ENCODE measurements around the gene ZBTB7C. TPM values are rescaled to one million over a fixed set of nuclear protein-coding genes. Genes with fewer than 3 reads are reported as not detected.

The ZBTB7C gene
- total RNA-seq, 1 experiment from 2014 or later: 0.18 TPM

DNA sequence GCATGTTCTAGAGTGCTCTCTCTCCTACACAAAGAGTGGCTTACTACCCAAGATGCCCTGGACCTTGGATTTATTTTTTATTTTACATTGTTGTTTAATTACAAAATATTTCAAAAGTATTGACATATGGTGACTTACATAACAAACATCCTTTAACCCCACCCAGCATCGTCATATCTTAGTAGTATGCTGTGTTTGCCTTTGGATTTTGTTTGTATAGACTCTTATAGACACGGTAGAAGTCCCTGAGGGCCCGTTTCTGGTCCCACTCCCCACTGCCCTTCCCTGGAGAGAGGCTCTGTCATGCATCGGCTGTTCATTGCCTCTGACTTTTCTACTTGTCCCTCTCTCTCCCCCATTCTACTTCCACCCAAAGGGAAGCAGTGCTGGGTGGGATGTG lies 112.0 kb downstream of the ZBTB7C start:
- POLR2A ChIA-PET: no interaction called here
- H3K36me3 Mint-ChIP-seq (ENCODE audit: insufficient read depth, unreplicated experiment): no peaks in the 10 kb centered on the region
- no peak overlapping the region for H3K4me3 Mint-ChIP-seq (ENCODE audit: unreplicated experiment)
- no peaks in the 10 kb centered on the region for H3K4me1 Mint-ChIP-seq (ENCODE audit: low read depth, unreplicated experiment)
- intact Hi-C loops (cut with micrococcal nuclease; ENCODE audit: unreplicated experiment): no loop called here
- H3K27me3 Mint-ChIP-seq (ENCODE audit: insufficient read depth, unreplicated experiment): no peaks in the 10 kb centered on the region
- no peak overlapping the region for H3K27ac Mint-ChIP-seq (ENCODE audit: unreplicated experiment)
- BruUV-seq (replicated peaks): no TSS peak
- no peaks in the 10 kb centered on the region for H3K4me1 ChIP-seq
- H3K9me3 ChIP-seq: no peaks in the 10 kb centered on the region
- H3K27me3 ChIP-seq (replicated peaks; ENCODE audit: control insufficient read depth, insufficient read depth, low read length): no peaks in the 10 kb centered on the region
- TF ChIP-seq, protein P1, sequence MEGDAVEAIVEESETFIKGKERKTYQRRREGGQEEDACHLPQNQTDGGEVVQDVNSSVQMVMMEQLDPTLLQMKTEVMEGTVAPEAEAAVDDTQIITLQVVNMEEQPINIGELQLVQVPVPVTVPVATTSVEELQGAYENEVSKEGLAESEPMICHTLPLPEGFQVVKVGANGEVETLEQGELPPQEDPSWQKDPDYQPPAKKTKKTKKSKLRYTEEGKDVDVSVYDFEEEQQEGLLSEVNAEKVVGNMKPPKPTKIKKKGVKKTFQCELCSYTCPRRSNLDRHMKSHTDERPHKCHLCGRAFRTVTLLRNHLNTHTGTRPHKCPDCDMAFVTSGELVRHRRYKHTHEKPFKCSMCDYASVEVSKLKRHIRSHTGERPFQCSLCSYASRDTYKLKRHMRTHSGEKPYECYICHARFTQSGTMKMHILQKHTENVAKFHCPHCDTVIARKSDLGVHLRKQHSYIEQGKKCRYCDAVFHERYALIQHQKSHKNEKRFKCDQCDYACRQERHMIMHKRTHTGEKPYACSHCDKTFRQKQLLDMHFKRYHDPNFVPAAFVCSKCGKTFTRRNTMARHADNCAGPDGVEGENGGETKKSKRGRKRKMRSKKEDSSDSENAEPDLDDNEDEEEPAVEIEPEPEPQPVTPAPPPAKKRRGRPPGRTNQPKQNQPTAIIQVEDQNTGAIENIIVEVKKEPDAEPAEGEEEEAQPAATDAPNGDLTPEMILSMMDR (IDR thresholded peaks at IDR 0.05; ENCODE audit: insufficient read depth in 1 of 2, low read depth in 1 of 2, low read length in 1 of 2, severe bottlenecking in 1 of 2, unreplicated experiment in 1 of 2): no peak
- H3K4me3 ChIP-seq (ENCODE audit: low read depth, low read length): no peak overlapping the region
- no peaks in the 10 kb centered on the region for H3K36me3 ChIP-seq (ENCODE audit: control insufficient read depth, insufficient read depth, low read length)
- CTCF ChIA-PET: no interaction called here
- DNase-seq: no peak
- H3K9me3 Mint-ChIP-seq (ENCODE audit: unreplicated experiment): no peaks in the 10 kb centered on the region

DNA sequence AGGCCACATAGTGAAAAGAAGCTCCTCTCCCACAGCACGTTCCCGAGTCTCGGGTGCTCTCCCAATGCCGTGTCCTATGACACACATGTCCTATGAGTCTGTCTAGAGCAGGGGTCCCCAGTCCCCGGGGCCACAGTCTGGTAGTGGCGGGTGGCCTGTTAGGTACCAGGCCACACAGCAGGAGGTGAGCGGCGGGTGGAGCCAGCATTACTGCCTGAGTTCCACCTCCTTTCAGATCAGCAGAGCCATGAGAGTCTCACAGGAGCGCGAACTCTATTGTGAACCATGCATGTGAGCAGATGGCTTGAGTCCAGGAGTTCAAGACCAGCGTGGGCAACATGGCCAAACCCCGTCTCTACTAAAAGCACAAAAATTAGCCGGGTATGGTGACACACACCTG lies 112.6 kb downstream of the ZBTB7C start:
- no peaks in the 10 kb centered on the region for H3K27me3 Mint-ChIP-seq (ENCODE audit: insufficient read depth, unreplicated experiment)
- POLR2A ChIA-PET: no interaction called here
- H3K4me1 ChIP-seq: no peaks in the 10 kb centered on the region
- H3K27ac Mint-ChIP-seq (ENCODE audit: unreplicated experiment): no peak overlapping the region
- intact Hi-C loops (cut with micrococcal nuclease; ENCODE audit: unreplicated experiment): no loop called here
- H3K27me3 ChIP-seq (replicated peaks; ENCODE audit: control insufficient read depth, insufficient read depth, low read length): no peaks in the 10 kb centered on the region
- BruUV-seq (replicated peaks): no TSS peak
- no peaks in the 10 kb centered on the region for H3K9me3 ChIP-seq
- H3K4me1 Mint-ChIP-seq (ENCODE audit: low read depth, unreplicated experiment): no peaks in the 10 kb centered on the region
- no peak overlapping the region for H3K4me3 ChIP-seq (ENCODE audit: low read depth, low read length)
- H3K4me3 Mint-ChIP-seq (ENCODE audit: unreplicated experiment): no peak overlapping the region
- no peaks in the 10 kb centered on the region for H3K9me3 Mint-ChIP-seq (ENCODE audit: unreplicated experiment)
- CTCF ChIA-PET: no interaction called here
- no peaks in the 10 kb centered on the region for H3K36me3 Mint-ChIP-seq (ENCODE audit: insufficient read depth, unreplicated experiment)
- DNase-seq: no peak
- TF ChIP-seq, protein P1 (IDR thresholded peaks at IDR 0.05; ENCODE audit: insufficient read depth in 1 of 2, low read depth in 1 of 2, low read length in 1 of 2, severe bottlenecking in 1 of 2, unreplicated experiment in 1 of 2): no peak
- H3K36me3 ChIP-seq (ENCODE audit: control insufficient read depth, insufficient read depth, low read length): no peaks in the 10 kb centered on the region

- no peak overlapping the region for H3K4me3 Mint-ChIP-seq (ENCODE audit: unreplicated experiment)
- no peak for DNase-seq
- TF ChIP-seq, protein P1 (IDR thresholded peaks at IDR 0.05; ENCODE audit: insufficient read depth in 1 of 2, low read depth in 1 of 2, low read length in 1 of 2, severe bottlenecking in 1 of 2, unreplicated experiment in 1 of 2): peak in 1 of 2 experiments; percentile 44
- H3K4me1 Mint-ChIP-seq (ENCODE audit: low read depth, unreplicated experiment): no peaks in the 10 kb centered on the region
- BruUV-seq (replicated peaks): no TSS peak
- no peak overlapping the region for H3K27ac Mint-ChIP-seq (ENCODE audit: unreplicated experiment)
- POLR2A ChIA-PET: no interaction called here
- H3K36me3 Mint-ChIP-seq (ENCODE audit: insufficient read depth, unreplicated experiment): no peaks in the 10 kb centered on the region
- H3K27me3 ChIP-seq (replicated peaks; ENCODE audit: control insufficient read depth, insufficient read depth, low read length): no peaks in the 10 kb centered on the region
- H3K4me1 ChIP-seq: no peaks in the 10 kb centered on the region
- intact Hi-C loops (cut with micrococcal nuclease; ENCODE audit: unreplicated experiment): no loop called here
- no peaks in the 10 kb centered on the region for H3K9me3 ChIP-seq
- no peak overlapping the region for H3K4me3 ChIP-seq (ENCODE audit: low read depth, low read length)
- H3K27me3 Mint-ChIP-seq (ENCODE audit: insufficient read depth, unreplicated experiment): no peaks in the 10 kb centered on the region
- CTCF ChIA-PET: interaction anchor here (1.1 kb wide), 1 partner anchor 25 kb away, joined by 3 read pairs; no protein-coding TSS in a partner anchor
- H3K36me3 ChIP-seq (ENCODE audit: control insufficient read depth, insufficient read depth, low read length): no peaks in the 10 kb centered on the region
- H3K9me3 Mint-ChIP-seq (ENCODE audit: unreplicated experiment): no peaks in the 10 kb centered on the region
Measured at GRCh38 chr18:48295586-48296311, 113.4 kb downstream of the ZBTB7C start.
